ENCODE data around the gene SLC25A15.
"Not testable (repeated sequence)": the region's sequence is repeated elsewhere in the genome, so short reads cannot be mapped to it uniquely, and the experiment has no call there.

SLC25A15 gene

DNA sequence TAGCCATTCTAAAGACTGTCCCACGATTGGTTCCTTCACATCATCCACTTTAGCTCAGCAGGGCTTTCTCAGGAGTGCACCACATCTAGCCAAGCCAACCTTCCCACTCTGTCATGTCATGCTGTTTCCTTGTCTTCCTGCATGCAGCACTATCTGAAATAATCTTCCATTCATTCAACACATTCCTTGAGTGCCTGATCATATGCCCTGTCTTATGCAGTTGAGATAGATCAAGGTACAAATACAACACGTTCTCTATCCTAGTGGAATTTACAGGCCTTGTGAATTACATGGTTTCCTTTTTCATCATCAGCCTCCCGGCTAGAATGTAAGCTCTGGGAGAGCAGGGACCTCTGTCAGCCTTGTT is 11.6 kb upstream of the SLC25A15 start:
- no peak for TF ChIP-seq FOXM1 (IDR thresholded peaks at IDR 0.05; ENCODE audit: borderline replicate concordance)
- no peak for TF ChIP-seq ARNT (IDR thresholded peaks at IDR 0.05)
- TF ChIP-seq LEF1 (IDR thresholded peaks at IDR 0.05; ENCODE audit: borderline replicate concordance), result no peak
- no peak for TF ChIP-seq ELF4 (IDR thresholded peaks at IDR 0.05)
- no peak for TF ChIP-seq TARDBP (IDR thresholded peaks at IDR 0.05)
- TF ChIP-seq NFRKB (IDR thresholded peaks at IDR 0.05), result no peak
- TF ChIP-seq CTBP1 (IDR thresholded peaks at IDR 0.05; ENCODE audit: borderline replicate concordance), result no peak
- no peak for TF ChIP-seq BHLHE40 (IDR thresholded peaks at IDR 0.05; ENCODE audit: borderline replicate concordance)
- TF ChIP-seq ZNF384 (IDR thresholded peaks at IDR 0.05), result no peak
- TF ChIP-seq HDGF (IDR thresholded peaks at IDR 0.05; ENCODE audit: borderline replicate concordance), result no peak
- no peak for TF ChIP-seq SP1 (IDR thresholded peaks at IDR 0.05)
- TF ChIP-seq FOXA1 (IDR thresholded peaks at IDR 0.05), result no peak
- no peak for TF ChIP-seq SUZ12 (IDR thresholded peaks at IDR 0.05)
- TF ChIP-seq, protein P1, sequence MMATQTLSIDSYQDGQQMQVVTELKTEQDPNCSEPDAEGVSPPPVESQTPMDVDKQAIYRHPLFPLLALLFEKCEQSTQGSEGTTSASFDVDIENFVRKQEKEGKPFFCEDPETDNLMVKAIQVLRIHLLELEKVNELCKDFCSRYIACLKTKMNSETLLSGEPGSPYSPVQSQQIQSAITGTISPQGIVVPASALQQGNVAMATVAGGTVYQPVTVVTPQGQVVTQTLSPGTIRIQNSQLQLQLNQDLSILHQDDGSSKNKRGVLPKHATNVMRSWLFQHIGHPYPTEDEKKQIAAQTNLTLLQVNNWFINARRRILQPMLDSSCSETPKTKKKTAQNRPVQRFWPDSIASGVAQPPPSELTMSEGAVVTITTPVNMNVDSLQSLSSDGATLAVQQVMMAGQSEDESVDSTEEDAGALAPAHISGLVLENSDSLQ (IDR thresholded peaks at IDR 0.05), result no peak
- TF ChIP-seq FOXK2 (IDR thresholded peaks at IDR 0.05), result no peak
- TF ChIP-seq L3MBTL2 (conservative IDR thresholded peaks at IDR 0.05), result no peak
- ChIA-PET CTCF (interaction anchor here (1.3 to 2.6 kb wide), 4 partner anchors 9 to 1094 kb away, joined by 3 to 10 read pairs (median 6); no protein-coding TSS in a partner anchor), POLR2A (interaction anchor here (1.2 kb wide), 1 partner anchor 11 kb away, joined by 3 read pairs; no protein-coding TSS in a partner anchor)
- DNase-seq (ENCODE audit: extremely low spot score), result no peak

DNA sequence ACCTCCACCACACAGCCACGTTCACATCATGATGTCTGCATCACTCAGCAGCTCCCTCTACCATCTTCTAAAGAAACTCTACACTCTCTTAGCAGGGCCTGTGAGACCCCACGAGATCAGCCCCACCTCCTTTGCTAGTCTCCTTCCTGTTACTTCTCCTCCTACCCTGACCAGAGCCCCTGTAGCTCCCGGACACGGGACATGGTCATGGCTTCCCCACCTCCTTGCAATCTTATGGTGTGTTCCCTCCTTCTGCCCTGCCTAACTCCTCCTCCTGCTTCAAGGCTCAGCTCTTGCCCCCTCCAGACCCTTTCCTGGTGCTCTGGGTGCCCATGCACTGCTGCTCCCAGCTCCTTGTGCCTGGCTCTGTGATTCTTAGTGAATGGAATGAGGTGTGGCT is 10.4 kb upstream of the SLC25A15 start:
- CTCF ChIA-PET, result interaction anchor here (0.7 kb wide), 1 partner anchor 207 kb away, joined by 3 read pairs; no protein-coding TSS in a partner anchor
- POLR2A ChIA-PET, result interaction anchor here (1.2 kb wide), 1 partner anchor 9 kb away, joined by 3 read pairs; no protein-coding TSS in a partner anchor
- no peak for DNase-seq (ENCODE audit: extremely low spot score)
- TF ChIP-seq NFRKB (IDR thresholded peaks at IDR 0.05), result no peak
- TF ChIP-seq, protein P1 (IDR thresholded peaks at IDR 0.05), result no peak

DNA sequence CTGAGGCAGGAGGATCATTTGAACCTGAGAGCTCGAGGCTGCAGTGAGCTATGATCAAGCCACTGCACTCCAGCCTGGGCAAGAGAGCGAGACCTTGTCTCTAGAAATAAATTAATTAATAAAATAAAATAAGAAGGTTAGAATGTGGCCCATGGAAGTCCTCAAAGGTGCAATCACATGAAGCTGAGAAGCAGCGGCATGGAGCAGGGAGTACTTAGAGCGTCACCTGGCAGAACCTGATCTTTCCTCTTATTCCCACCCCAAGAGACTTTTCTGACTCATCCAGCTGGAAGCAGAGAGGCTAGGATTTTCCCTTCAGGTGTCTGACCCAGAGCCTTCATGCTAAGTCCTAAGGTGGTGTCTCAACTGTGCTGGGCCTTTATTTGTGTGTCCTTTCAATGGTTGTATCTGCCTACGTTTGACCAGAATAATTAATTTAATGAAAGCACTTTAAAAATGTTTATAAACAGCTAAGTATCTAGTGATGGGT is 9.6 kb upstream of the SLC25A15 start:
- ChIA-PET POLR2A (interaction anchor here (1.2 kb wide), 1 partner anchor 9 kb away, joined by 4 read pairs; the partner anchor contains the start of gene SLC25A15), CTCF (no interaction called here)
- TF ChIP-seq ARNT (IDR thresholded peaks at IDR 0.05) (no peak), BHLHE40 (IDR thresholded peaks at IDR 0.05; ENCODE audit: borderline replicate concordance) (no peak), FOXK2 (IDR thresholded peaks at IDR 0.05) (no peak)
- TF ChIP-seq, protein P1 (IDR thresholded peaks at IDR 0.05), result no peak
- no peak for DNase-seq (ENCODE audit: extremely low spot score)

DNA sequence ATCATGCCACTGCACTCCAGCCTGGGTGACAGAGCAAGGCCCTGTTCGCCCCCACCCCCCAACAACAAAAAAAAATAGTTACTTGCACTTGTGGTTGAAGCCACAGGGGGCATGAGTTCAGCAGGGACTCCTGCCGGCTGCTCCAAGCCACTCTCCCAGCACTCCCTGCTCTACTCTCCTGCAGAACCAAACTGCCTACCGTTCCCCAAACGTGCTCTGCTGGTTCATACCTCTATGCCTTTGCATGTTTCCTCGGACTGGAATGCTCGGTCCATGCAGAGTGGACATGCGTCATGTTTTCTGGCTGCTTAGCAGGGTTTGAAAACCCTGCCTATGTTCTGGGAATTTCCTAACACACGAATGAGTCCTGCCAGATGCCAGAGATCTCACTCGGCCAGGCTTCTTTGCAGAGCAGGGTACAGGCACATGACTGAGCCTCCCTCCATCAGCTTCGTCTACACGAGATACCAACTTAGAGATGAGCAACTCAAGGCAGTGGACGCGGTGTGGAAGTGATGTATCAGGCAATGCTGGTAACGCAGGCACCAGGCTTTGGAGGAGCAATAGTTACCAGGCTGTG is 8.5 kb upstream of the SLC25A15 start:
- ChIA-PET POLR2A (no interaction called here), CTCF (no interaction called here)

DNA sequence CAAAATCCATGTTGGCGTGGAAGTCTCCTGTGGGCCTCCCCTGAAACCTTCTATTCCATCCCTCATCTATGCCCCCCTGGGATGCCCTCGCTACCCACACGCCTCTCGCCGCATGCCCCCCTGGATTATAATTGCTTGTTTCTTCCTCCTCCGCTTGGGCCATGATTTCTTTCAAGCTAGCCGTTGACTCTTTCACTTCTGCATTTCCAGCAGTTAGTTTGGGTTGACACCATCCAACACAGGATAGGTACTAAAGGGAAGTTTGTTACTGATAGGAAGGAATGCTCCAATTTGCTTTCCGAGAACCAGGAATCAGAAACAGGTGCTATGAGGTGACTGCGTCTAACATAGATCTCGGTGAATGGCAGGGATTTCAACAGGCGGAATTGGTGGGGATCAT is 7.7 kb upstream of the SLC25A15 start:
- ChIA-PET CTCF (no interaction called here), POLR2A (no interaction called here)
- TF ChIP-seq FOXK2 (IDR thresholded peaks at IDR 0.05) (no peak), SP1 (IDR thresholded peaks at IDR 0.05) (no peak), BHLHE40 (IDR thresholded peaks at IDR 0.05; ENCODE audit: borderline replicate concordance) (no peak), CTBP1 (IDR thresholded peaks at IDR 0.05; ENCODE audit: borderline replicate concordance) (no peak), ZNF384 (IDR thresholded peaks at IDR 0.05) (no peak), ARNT (IDR thresholded peaks at IDR 0.05) (no peak), TARDBP (IDR thresholded peaks at IDR 0.05) (no peak), LEF1 (IDR thresholded peaks at IDR 0.05; ENCODE audit: borderline replicate concordance) (no peak)
- TF ChIP-seq, protein P1 (IDR thresholded peaks at IDR 0.05), result no peak
- DNase-seq (ENCODE audit: extremely low spot score), result no peak

More for the DNA sequence above, 8.5 kb upstream of the SLC25A15 start:
- TF ChIP-seq SUZ12 (IDR thresholded peaks at IDR 0.05) (no peak), ZNF384 (IDR thresholded peaks at IDR 0.05) (peak; percentile 42; the same call in 1 of the 2 replicates)
- peak; percentile 41 for DNase-seq (ENCODE audit: extremely low spot score)

DNA sequence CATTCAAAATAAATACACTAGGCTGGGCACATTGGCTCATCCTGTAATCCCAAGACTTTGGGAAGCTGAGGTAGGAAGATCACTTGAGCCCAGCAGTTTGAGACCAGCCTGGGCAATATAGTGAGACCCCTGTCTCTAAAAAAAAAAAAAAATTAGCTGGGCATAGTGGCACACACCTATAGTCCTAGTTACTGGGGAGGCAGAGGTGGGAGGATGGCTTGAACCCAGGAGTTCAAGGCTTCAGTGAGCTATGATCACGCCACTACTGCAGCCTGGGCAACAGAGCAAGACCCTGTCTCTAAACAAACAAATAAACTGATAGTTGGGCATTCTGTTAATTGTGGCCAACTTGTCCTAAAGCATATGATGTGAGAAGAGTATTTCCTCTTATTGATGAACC is 6.4 kb upstream of the SLC25A15 start:
- POLR2A ChIA-PET; DNase-seq (ENCODE audit: extremely low spot score); CTCF ChIA-PET: not testable (repeated sequence)

DNA sequence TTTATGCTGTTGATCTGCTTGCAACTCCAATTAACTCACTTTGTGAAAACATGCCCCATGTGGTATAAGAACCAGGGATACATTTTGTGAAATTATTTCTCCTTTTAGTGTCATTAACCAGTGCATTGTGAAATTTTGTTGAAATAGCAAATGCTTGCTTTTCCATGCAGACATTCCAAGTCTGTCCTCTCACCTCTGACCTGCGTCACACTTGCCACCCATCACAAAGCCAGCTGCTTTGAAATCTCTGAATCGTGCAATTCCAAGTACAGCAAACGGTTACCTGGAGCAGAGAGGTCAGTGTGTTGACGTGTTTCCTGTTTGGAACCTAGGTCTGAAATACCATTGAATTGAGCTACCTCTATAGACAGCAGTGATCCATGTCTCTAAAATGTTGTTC is 4.9 kb upstream of the SLC25A15 start:
- ChIA-PET CTCF (no interaction called here), POLR2A (no interaction called here)
- DNase-seq (ENCODE audit: extremely low spot score), result no peak
- no peak for TF ChIP-seq ZNF384 (IDR thresholded peaks at IDR 0.05)
- no peak for TF ChIP-seq L3MBTL2 (conservative IDR thresholded peaks at IDR 0.05)
- no peak for TF ChIP-seq CTBP1 (IDR thresholded peaks at IDR 0.05; ENCODE audit: borderline replicate concordance)
- TF ChIP-seq, protein P1 (IDR thresholded peaks at IDR 0.05), result no peak
- TF ChIP-seq LEF1 (IDR thresholded peaks at IDR 0.05; ENCODE audit: borderline replicate concordance), result no peak
- no peak for TF ChIP-seq FOXA1 (IDR thresholded peaks at IDR 0.05)
- no peak for TF ChIP-seq ELF4 (IDR thresholded peaks at IDR 0.05)
- no peak for TF ChIP-seq TARDBP (IDR thresholded peaks at IDR 0.05)
- TF ChIP-seq SP1 (IDR thresholded peaks at IDR 0.05), result no peak
- TF ChIP-seq BHLHE40 (IDR thresholded peaks at IDR 0.05; ENCODE audit: borderline replicate concordance), result no peak
- TF ChIP-seq HDGF (IDR thresholded peaks at IDR 0.05; ENCODE audit: borderline replicate concordance), result no peak
- TF ChIP-seq FOXM1 (IDR thresholded peaks at IDR 0.05; ENCODE audit: borderline replicate concordance), result no peak
- TF ChIP-seq FOXK2 (IDR thresholded peaks at IDR 0.05), result no peak
- no peak for TF ChIP-seq ARNT (IDR thresholded peaks at IDR 0.05)
- TF ChIP-seq SUZ12 (IDR thresholded peaks at IDR 0.05), result no peak
- TF ChIP-seq NFRKB (IDR thresholded peaks at IDR 0.05), result no peak

All from HEK293T (cell line).